Trophoblast cell (in vitro differentiated cells and primary cell): Measurements from ENCODE around the gene AMOTL1.

Source experiments
- DNase-seq, 2 donors: peaks; one replicate each; pipeline ENCODE4 v3.0.0-alpha.2; 2016
- H2AFZ ChIP-seq: 2 replicates; pipeline ENCODE4 v1.6.1; 2013; ENCODE audit warnings: low read length, moderate library complexity, mild to moderate bottlenecking; ENCODE audit not compliant: insufficient read depth, poor library complexity
- H2AK5ac ChIP-seq: 2 replicates; pipeline ENCODE4 v1.6.1; 2013; ENCODE audit warnings: mild to moderate bottlenecking, low read length
- H2BK120ac ChIP-seq: 2 replicates; pipeline ENCODE4 v1.6.1; 2013; ENCODE audit warnings: low read length, mild to moderate bottlenecking, moderate library complexity; ENCODE audit not compliant: insufficient read depth, poor library complexity
- H2BK12ac ChIP-seq: 2 replicates; pipeline ENCODE4 v1.6.1; 2013; ENCODE audit warnings: mild to moderate bottlenecking, low read length, moderate library complexity
- H2BK5ac ChIP-seq: 2 replicates; pipeline ENCODE4 v1.6.1; 2013; ENCODE audit warnings: low read length, low read depth, moderate library complexity, mild to moderate bottlenecking; ENCODE audit not compliant: poor library complexity
- H3K14ac ChIP-seq: 2 replicates; pipeline ENCODE4 v1.6.1; 2013; ENCODE audit warnings: mild to moderate bottlenecking, low read length
- H3K18ac ChIP-seq: 2 replicates; pipeline ENCODE4 v1.6.1; 2013; ENCODE audit warnings: mild to moderate bottlenecking, low read length
- H3K23ac ChIP-seq: 2 replicates; pipeline ENCODE4 v1.6.1; 2013; ENCODE audit warnings: low read length
- H3K27ac ChIP-seq: 2 replicates; pipeline ENCODE4 v1.5.1; 2013; ENCODE audit warnings: low read depth, mild to moderate bottlenecking, inconsistent platforms, low read length, moderate library complexity
- H3K27me3 ChIP-seq: 2 replicates; pipeline ENCODE4 v1.6.1; 2013; ENCODE audit warnings: inconsistent platforms, mild to moderate bottlenecking, low read length, moderate library complexity; ENCODE audit not compliant: insufficient read depth
- H3K36me3 ChIP-seq, 2 experiments: 1 replicate in 1 of 2; 2 replicates in 1 of 2; pipeline ENCODE4 v1.6.1; 2013; ENCODE audit warnings: low read length in 2 of 2, mild to moderate bottlenecking in 2 of 2, moderate library complexity in 1 of 2; ENCODE audit not compliant: insufficient read depth in 2 of 2, control insufficient read depth in 1 of 2
- H3K4ac ChIP-seq: 2 replicates; pipeline ENCODE4 v1.6.1; 2013; ENCODE audit warnings: low read depth, mild to moderate bottlenecking, low read length, moderate library complexity
- H3K4me1 ChIP-seq, 2 experiments: 1 replicate in 1 of 2; 2 replicates in 1 of 2; pipeline ENCODE4 v1.6.1; 2013; ENCODE audit warnings: low read length in 2 of 2, mild to moderate bottlenecking in 2 of 2, moderate library complexity in 1 of 2; ENCODE audit not compliant: insufficient read depth in 2 of 2, control insufficient read depth in 1 of 2
- H3K4me2 ChIP-seq: 2 replicates; pipeline ENCODE4 v1.6.1; 2013; ENCODE audit warnings: inconsistent platforms, mild to moderate bottlenecking, low read length, moderate library complexity
- H3K4me3 ChIP-seq: 2 replicates; pipeline ENCODE4 v1.5.1; 2013; ENCODE audit warnings: mild to moderate bottlenecking, low read depth, low read length, inconsistent platforms
- H3K79me1 ChIP-seq: one replicate; pipeline ENCODE4 v1.6.1; 2013; ENCODE audit warnings: low read length
- H3K79me2 ChIP-seq: 2 replicates; pipeline ENCODE4 v1.6.1; 2013; ENCODE audit warnings: low read length, mild to moderate bottlenecking; ENCODE audit not compliant: control insufficient read depth, insufficient read depth, poor library complexity
- H3K9ac ChIP-seq: 2 replicates; pipeline ENCODE4 v1.6.1; 2013; ENCODE audit warnings: mild to moderate bottlenecking, low read length
- H3K9me3 ChIP-seq: 2 replicates; pipeline ENCODE4 v1.6.1; 2013; ENCODE audit warnings: low read depth, mild to moderate bottlenecking, control low read depth, inconsistent platforms, low read length; ENCODE audit not compliant: insufficient read depth
- H4K12ac ChIP-seq: 2 replicates; pipeline ENCODE4 v1.6.1; 2013; ENCODE audit warnings: low read depth, mild to moderate bottlenecking, low read length, moderate library complexity
- H4K8ac ChIP-seq: 2 replicates; pipeline ENCODE4 v1.6.1; 2013; ENCODE audit warnings: low read depth, mild to moderate bottlenecking, low read length, moderate library complexity
- H4K91ac ChIP-seq: one replicate; pipeline ENCODE4 v1.6.1; 2013; ENCODE audit warnings: low read depth, mild to moderate bottlenecking, low read length, moderate library complexity
- WGBS: extraction: QIAGEN DNeasy Blood & Tissue Kit; methylation state at CpG from one replicate; pipeline ENCODE4 v1.1.7; 2013; ENCODE audit warnings: missing lambda C conversion rate; ENCODE audit not compliant: insufficient read length, insufficient coverage; ENCODE audit errors: extremely low coverage; 5-methylcytosine and 5-hydroxymethylcytosine counted together

The AMOTL1 gene

DNA sequence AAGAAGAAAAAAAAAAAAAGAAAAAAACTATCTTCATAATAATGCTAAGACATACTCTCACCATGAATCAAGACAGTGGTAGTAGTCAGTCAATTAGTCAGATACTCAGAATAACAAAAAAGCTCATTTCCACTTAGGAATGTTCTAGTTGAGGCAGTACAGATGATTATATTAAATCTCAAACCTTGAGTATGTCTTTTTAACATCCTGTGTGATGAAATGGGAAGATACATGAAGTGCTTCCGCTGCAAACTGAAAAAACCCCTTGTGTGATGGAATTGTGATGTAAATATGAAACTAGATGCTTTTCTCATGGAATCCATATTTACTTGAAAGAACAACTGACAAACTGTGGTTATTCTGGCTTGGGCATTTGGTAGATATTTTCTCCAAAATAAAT lies 13.7 kb downstream of the AMOTL1 start:
- H3K4me3 ChIP-seq = no peak overlapping the region
- H4K8ac ChIP-seq = no peak overlapping the region
- H3K4me1 ChIP-seq = peaks cover 2 to 4% of the 10 kb centered on the region in 2 experiments
- no peaks in the 10 kb centered on the region for H3K9me3 ChIP-seq
- no CpG with 5 or more reads among the region's 1 CpG for WGBS
- H3K9ac ChIP-seq = no peak overlapping the region
- no peak overlapping the region for H3K18ac ChIP-seq
- H3K36me3 ChIP-seq = no peaks in the 10 kb centered on the region
- H2BK120ac ChIP-seq = no peak overlapping the region
- H2BK5ac ChIP-seq = no peak overlapping the region
- peaks cover 9% of the 10 kb centered on the region for H3K79me2 ChIP-seq
- no peak overlapping the region for H2BK12ac ChIP-seq
- H3K79me1 ChIP-seq = peaks cover 3% of the 10 kb centered on the region
- no peak overlapping the region for H2AK5ac ChIP-seq
- no peak overlapping the region for H3K4me2 ChIP-seq
- H3K27ac ChIP-seq = no peak overlapping the region
- H2AFZ ChIP-seq = no peak overlapping the region
- H3K27me3 ChIP-seq = no peaks in the 10 kb centered on the region
- H3K4ac ChIP-seq = no peak overlapping the region
- no peak overlapping the region for H3K14ac ChIP-seq
- no peak overlapping the region for H4K91ac ChIP-seq
- no peak overlapping the region for H4K12ac ChIP-seq
- DNase-seq = peak in 1 of 2 donors; percentile 25
- no peak overlapping the region for H3K23ac ChIP-seq

GRCh38 chr11:94782446-94782845 lies 14.3 kb downstream of the AMOTL1 start:
- no peak overlapping the region for H3K4ac ChIP-seq
- peaks cover 11% of the 10 kb centered on the region for H3K79me2 ChIP-seq
- H2AK5ac ChIP-seq = no peak overlapping the region
- peaks cover 2 to 4% of the 10 kb centered on the region in 2 experiments for H3K4me1 ChIP-seq
- no CpG with 5 or more reads among the region's 1 CpG for WGBS
- no peak overlapping the region for H3K4me2 ChIP-seq
- no peaks in the 10 kb centered on the region for H3K36me3 ChIP-seq
- no peak overlapping the region for H3K18ac ChIP-seq
- no peaks in the 10 kb centered on the region for H3K9me3 ChIP-seq
- no peak overlapping the region for H2BK120ac ChIP-seq
- H4K91ac ChIP-seq = no peak overlapping the region
- H3K27ac ChIP-seq = no peak overlapping the region
- H3K4me3 ChIP-seq = no peak overlapping the region
- H3K27me3 ChIP-seq = no peaks in the 10 kb centered on the region
- no peak overlapping the region for H4K12ac ChIP-seq
- H3K9ac ChIP-seq = no peak overlapping the region
- no peak overlapping the region for H3K23ac ChIP-seq
- H3K79me1 ChIP-seq = peaks cover 3% of the 10 kb centered on the region
- no peak overlapping the region for H4K8ac ChIP-seq
- DNase-seq = no peak
- no peak overlapping the region for H2BK5ac ChIP-seq
- H3K14ac ChIP-seq = no peak overlapping the region
- no peak overlapping the region for H2AFZ ChIP-seq
- H2BK12ac ChIP-seq = no peak overlapping the region

DNA sequence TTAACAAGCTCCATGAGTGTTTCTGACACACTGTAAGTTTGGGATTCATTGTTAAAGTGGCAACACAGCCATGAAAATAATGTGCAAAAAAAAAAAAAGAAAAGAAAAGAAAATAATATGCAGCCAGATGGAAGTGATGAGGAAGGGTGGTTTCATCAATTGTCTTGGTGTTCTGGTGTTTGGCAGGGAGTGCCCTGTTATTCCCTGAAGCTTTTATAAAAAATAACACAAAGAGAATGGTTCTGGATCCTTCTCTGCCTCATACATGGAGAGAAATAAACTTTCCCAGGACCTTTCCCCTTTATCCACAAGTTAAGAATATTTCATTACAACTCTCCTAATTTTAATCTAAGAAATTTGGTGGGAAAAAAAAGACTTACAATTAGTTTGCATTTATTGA lies 16.7 kb downstream of the AMOTL1 start:
- Histone ChIP-seq H3K18ac (no peak overlapping the region), H3K4me2 (no peak overlapping the region), H3K14ac (no peak overlapping the region), H2AK5ac (no peak overlapping the region), H3K4me1 (peaks cover 2 to 9% of the 10 kb centered on the region in 2 experiments), H3K9ac (no peak overlapping the region), H3K27ac (no peak overlapping the region), H3K4me3 (no peak overlapping the region), H3K27me3 (no peaks in the 10 kb centered on the region), H4K91ac (no peak overlapping the region), H3K4ac (no peak overlapping the region), H3K9me3 (no peaks in the 10 kb centered on the region), H3K36me3 (no peaks in the 10 kb centered on the region), H2BK12ac (no peak overlapping the region), H3K79me1 (peaks cover 2% of the 10 kb centered on the region), H2BK5ac (no peak overlapping the region), H3K79me2 (peaks cover 14% of the 10 kb centered on the region), H4K12ac (no peak overlapping the region), H2BK120ac (no peak overlapping the region), H4K8ac (no peak overlapping the region), H2AFZ (no peak overlapping the region), H3K23ac (no peak overlapping the region)
- DNase-seq = no peak

GRCh38 chr11:94785509-94785908 lies 17.4 kb downstream of the AMOTL1 start:
- DNase-seq = no peak

More at GRCh38 chr11:94785509-94785908, 17.4 kb downstream of the AMOTL1 start:
- no peak overlapping the region for H3K14ac ChIP-seq
- no peak overlapping the region for H4K12ac ChIP-seq
- H3K9ac ChIP-seq = no peak overlapping the region
- no peak overlapping the region for H2BK5ac ChIP-seq
- no peaks in the 10 kb centered on the region for H3K27me3 ChIP-seq
- H2BK120ac ChIP-seq = no peak overlapping the region
- H3K23ac ChIP-seq = no peak overlapping the region
- no peak overlapping the region for H3K27ac ChIP-seq
- peaks cover 0 to 9% of the 10 kb centered on the region in 2 experiments for H3K4me1 ChIP-seq
- H3K79me1 ChIP-seq = peaks cover 2% of the 10 kb centered on the region
- no peak overlapping the region for H2AK5ac ChIP-seq
- peaks cover 16% of the 10 kb centered on the region for H3K79me2 ChIP-seq
- no peak overlapping the region for H3K18ac ChIP-seq
- WGBS = no CpG with 5 or more reads among the region's 4 CpGs
- H3K4ac ChIP-seq = peak overlapping the region; percentile 61
- no peak overlapping the region for H4K91ac ChIP-seq
- H3K4me3 ChIP-seq = no peak overlapping the region
- H2AFZ ChIP-seq = no peak overlapping the region
- no peak overlapping the region for H2BK12ac ChIP-seq
- H3K36me3 ChIP-seq = no peaks in the 10 kb centered on the region
- H4K8ac ChIP-seq = no peak overlapping the region
- no peaks in the 10 kb centered on the region for H3K9me3 ChIP-seq
- H3K4me2 ChIP-seq = no peak overlapping the region
